ENCODE measurements around the gene GRIK1.

GRCh38 chr21:29513535-29513934, 426.3 kb downstream of the GRIK1 start:
- TF ChIP-seq EZH2 (IDR thresholded peaks at IDR 0.05; ENCODE audit: insufficient read depth, poor library complexity, severe bottlenecking): no peak
- no peak for TF ChIP-seq EZH2phosphoT487 (IDR thresholded peaks at IDR 0.05; ENCODE audit: insufficient read depth, low read depth)
